ENCODE results near the gene MAP2K1. TPM values are rescaled to one million over a fixed set of nuclear protein-coding genes. Genes with fewer than 3 reads are reported as not detected.

MAP2K1 gene
- total RNA-seq, 2 donors from 2014 or later = 31.3 to 36.4 TPM

DNA sequence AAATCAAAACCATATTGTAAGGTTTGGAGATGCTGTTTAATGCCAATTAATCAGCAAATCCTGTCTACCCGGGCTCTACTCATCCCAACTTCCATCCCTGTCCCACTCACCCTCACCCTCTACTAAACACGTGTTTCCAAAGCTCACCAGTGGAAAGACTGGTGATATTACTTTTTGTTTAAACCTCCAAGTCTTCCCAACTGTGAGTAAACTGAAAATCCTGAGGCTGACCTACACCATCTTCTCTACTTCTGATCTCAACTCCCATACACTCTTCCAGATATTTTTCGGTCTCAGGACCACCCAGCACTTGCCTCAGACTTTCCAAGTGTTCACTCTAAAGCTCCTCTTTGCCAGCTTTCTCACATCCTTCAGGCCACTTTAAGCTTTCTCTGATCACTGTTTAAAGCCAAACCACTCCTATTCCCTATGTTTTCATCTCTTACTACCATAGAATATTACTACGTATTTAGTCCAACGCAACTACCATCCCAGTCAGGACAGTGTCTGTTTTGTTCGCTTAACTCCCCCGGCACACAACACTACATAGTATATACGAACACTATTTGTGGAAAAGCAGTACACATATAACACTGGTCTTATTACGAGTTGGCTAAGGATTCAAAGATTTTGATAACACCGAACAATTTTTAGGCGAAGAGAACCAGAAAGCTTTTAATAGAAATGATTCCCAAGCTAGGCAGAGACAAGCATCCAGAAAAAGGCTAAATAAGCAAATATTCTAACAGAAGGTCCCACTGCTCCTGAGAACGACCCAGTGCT lies 117.3 kb downstream of the MAP2K1 start:
- no peak for TF ChIP-seq CTCF (IDR thresholded peaks at IDR 0.05)
- H3K4me1 ChIP-seq = peaks cover 0 to 29% of the 10 kb centered on the region in 2 donors
- peaks cover 44% of the 10 kb centered on the region for H3K36me3 ChIP-seq
- H3K9me3 ChIP-seq = no peaks in the 10 kb centered on the region
- no peaks in the 10 kb centered on the region for H3K27me3 ChIP-seq
- no peak for DNase-seq (ENCODE audit: low spot score)
- peak overlapping the region; percentile 88 to 93 for H3K27ac ChIP-seq
- H3K4me3 ChIP-seq = peak overlapping the region; percentile 91 to 92

DNA sequence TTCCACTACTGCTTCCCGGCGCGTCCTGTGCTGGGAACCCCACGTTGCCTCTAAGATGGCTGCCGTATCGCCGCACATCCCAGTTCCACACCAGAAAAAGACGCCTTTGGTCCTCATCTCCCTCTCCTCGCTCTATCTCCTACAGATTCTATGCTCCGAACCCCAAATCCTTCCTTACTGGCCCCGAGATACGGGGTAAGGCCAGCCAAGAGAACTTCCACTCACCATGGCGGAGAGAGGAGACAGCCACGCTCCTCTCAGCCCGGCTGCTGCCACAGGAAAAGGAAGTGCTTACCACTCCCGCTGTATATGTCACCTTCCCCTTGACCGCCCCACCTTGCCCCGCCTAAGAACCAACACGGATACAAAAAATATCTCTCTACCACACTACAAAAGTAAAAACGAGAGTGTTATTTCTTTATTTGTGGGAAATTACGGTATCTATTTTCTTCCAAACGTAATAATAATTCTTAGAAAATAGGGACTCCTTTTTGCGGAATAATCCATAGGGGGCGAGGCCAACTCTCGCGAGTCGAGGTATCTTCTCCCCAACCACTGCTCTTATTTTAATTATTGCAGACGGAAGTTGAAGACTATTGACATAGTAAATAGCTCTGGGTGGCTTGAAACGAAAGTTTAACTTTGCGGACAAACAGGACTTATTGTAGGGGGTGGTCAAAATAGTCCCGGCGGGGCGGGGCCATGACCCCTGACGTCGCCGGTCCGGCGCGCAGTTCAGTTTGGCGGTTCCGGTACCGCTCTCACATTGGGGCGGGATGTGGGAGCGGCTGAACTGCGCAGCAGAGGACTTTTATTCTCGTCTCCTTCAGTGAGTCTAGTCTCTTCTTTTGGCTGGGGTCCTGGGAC lies 118.1 kb downstream of the MAP2K1 start, which contains the start of the genes RPL4 and ZWILCH:
Gene RPL4, minus strand, starts transcription at position 293 of the 867 bp plus-strand sequence. Its CDS starts 65 bp downstream, at position 228.
Gene ZWILCH, plus strand, starts transcription at position 764 of the 867 bp plus-strand sequence. Its CDS starts 13 bp downstream, at position 777.
- Histone ChIP-seq H3K27me3 (no peaks in the 10 kb centered on the region), H3K9me3 (no peaks in the 10 kb centered on the region), H3K27ac (peak within 1 kb of the TSS; percentile 88 to 93), H3K36me3 (peaks cover 36% of the 10 kb centered on the region), H3K4me1 (peaks cover 0 to 29% of the 10 kb centered on the region in 2 donors), H3K4me3 (peak within 1 kb of the TSS; percentile 91 to 92)
- DNase-seq (ENCODE audit: low spot score) = peak; percentile 82
- no peak for TF ChIP-seq CTCF (IDR thresholded peaks at IDR 0.05)

DNA sequence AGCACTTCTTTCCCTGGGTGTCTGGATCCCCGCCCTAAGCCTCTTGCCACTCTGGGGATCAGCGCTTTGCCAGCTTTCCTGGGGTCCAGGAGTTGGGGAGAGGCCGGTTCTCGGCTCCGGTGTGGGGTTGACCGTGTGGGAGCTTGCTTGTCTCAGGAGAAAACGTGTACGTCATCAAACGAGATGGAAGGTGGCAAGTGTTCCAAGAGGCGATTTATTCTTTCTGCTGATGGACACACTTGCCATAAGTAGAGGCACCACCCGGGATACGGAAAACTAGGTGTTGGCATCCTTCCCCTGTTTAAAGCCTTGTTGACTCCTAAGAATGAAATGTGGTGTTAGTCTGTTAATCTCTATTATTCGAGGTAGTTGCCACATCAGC lies 118.7 kb downstream of the MAP2K1 start:
- H3K27me3 ChIP-seq = no peaks in the 10 kb centered on the region
- peaks cover 0 to 29% of the 10 kb centered on the region in 2 donors for H3K4me1 ChIP-seq
- H3K4me3 ChIP-seq = peak overlapping the region; percentile 91 to 92
- DNase-seq (ENCODE audit: low spot score) = no peak
- peaks cover 30% of the 10 kb centered on the region for H3K36me3 ChIP-seq
- peak overlapping the region; percentile 88 to 93 for H3K27ac ChIP-seq
- no peaks in the 10 kb centered on the region for H3K9me3 ChIP-seq
- no peak for TF ChIP-seq CTCF (IDR thresholded peaks at IDR 0.05)

GRCh38 chr15:66505818-66506217 lies 119.1 kb downstream of the MAP2K1 start:
- no peaks in the 10 kb centered on the region for H3K9me3 ChIP-seq
- no peak for TF ChIP-seq CTCF (IDR thresholded peaks at IDR 0.05)
- no peak overlapping the region for H3K27ac ChIP-seq
- H3K27me3 ChIP-seq = no peaks in the 10 kb centered on the region
- peak overlapping the region; percentile 91 to 92 for H3K4me3 ChIP-seq
- peaks cover 26% of the 10 kb centered on the region for H3K36me3 ChIP-seq
- peaks cover 0 to 29% of the 10 kb centered on the region in 2 donors for H3K4me1 ChIP-seq
- DNase-seq (ENCODE audit: low spot score) = no peak

DNA sequence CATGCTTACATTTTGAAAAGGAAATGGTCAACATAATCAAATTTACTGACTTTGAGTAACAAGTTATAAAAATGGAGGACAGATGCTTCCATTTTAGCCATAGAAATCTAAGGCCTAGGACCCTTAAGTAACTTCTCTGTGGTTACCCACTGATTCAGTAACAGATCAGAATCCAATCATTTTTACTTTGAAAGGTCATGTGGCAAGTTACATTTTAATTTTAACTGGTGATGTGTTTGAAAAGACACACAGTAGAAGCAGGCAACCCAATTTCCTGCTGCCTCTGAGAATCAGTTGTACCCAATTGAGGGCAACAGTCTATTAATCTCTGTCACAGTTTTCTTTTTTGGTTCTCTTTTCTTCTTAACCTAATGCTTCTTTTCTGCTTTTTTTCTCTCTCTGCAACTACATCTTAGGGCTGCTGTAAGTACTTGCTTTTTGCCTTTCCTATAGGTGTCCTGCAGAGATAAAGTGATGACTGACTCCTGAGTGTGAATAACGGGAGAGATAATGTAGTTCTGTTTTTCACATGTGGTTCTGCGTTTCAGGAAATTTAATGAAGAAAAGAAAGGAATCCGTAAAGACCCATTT lies 121.7 kb downstream of the MAP2K1 start:
- peaks cover 0 to 14% of the 10 kb centered on the region in 2 donors for H3K4me1 ChIP-seq
- TF ChIP-seq CTCF (IDR thresholded peaks at IDR 0.05) = no peak
- H3K27me3 ChIP-seq = no peaks in the 10 kb centered on the region
- no peak for DNase-seq (ENCODE audit: low spot score)
- no peak overlapping the region for H3K27ac ChIP-seq
- H3K9me3 ChIP-seq = no peaks in the 10 kb centered on the region
- no peak overlapping the region for H3K4me3 ChIP-seq
- peaks cover under 1% of the 10 kb centered on the region for H3K36me3 ChIP-seq

All from right atrium auricular region (tissue), 2 donors.